Neuronal stem cell (in vitro differentiated cells): ENCODE results near the gene SORL1-AS1.

Source experiments
- DNase-seq: peaks from one replicate; pipeline ENCODE4 v3.0.0-alpha.2; 2013; ENCODE audit warnings: low spot score
- H2AFZ ChIP-seq: one replicate; pipeline ENCODE4 v1.6.1; 2013; ENCODE audit warnings: mild to moderate bottlenecking, low read length, inconsistent platforms
- H2AK5ac ChIP-seq: 2 replicates; pipeline ENCODE4 v1.6.1; 2013; ENCODE audit warnings: low read depth, mild to moderate bottlenecking, inconsistent platforms, low read length, moderate library complexity, mixed read lengths
- H2BK120ac ChIP-seq: 2 replicates; pipeline ENCODE4 v1.6.1; 2013; ENCODE audit warnings: low read depth, mild to moderate bottlenecking, inconsistent platforms, low read length, moderate library complexity, mixed read lengths
- H2BK12ac ChIP-seq: one replicate; pipeline ENCODE4 v1.6.1; 2013; ENCODE audit warnings: low read length, inconsistent platforms
- H2BK15ac ChIP-seq: 2 replicates; pipeline ENCODE4 v1.6.1; 2013; ENCODE audit warnings: mild to moderate bottlenecking, low read length, inconsistent platforms, mixed read lengths
- H2BK5ac ChIP-seq: one replicate; pipeline ENCODE4 v1.6.1; 2013; ENCODE audit warnings: inconsistent platforms, mild to moderate bottlenecking, low read length, moderate library complexity
- H3K14ac ChIP-seq: one replicate; pipeline ENCODE4 v1.6.1; 2013; ENCODE audit warnings: low read length, inconsistent platforms
- H3K18ac ChIP-seq: 2 replicates; pipeline ENCODE4 v1.6.1; 2013; ENCODE audit warnings: low read length, inconsistent platforms
- H3K23ac ChIP-seq: 2 replicates; pipeline ENCODE4 v1.6.1; 2013; ENCODE audit warnings: low read depth, mild to moderate bottlenecking, mixed read lengths, low read length, inconsistent platforms; ENCODE audit not compliant: poor library complexity
- H3K27ac ChIP-seq: replicated peaks from 3 replicates; pipeline ENCODE4 v1.5.1; 2013; ENCODE audit warnings: low read length, inconsistent platforms
- H3K27me3 ChIP-seq, 3 experiments: 2 replicates each; pipeline ENCODE4 v1.6.1; 2013; ENCODE audit warnings: low read length in 3 of 3, mild to moderate bottlenecking in 2 of 3, inconsistent platforms in 1 of 3, low read depth in 1 of 3, mixed read lengths in 1 of 3, moderate library complexity in 1 of 3; ENCODE audit not compliant: control insufficient read depth in 3 of 3, insufficient read depth in 3 of 3
- H3K36me3 ChIP-seq, 2 donors: replicated peaks in 1 of 2; 2 replicates each; pipeline ENCODE4 v1.6.1; 2013; ENCODE audit warnings: low read length in 2 of 2; ENCODE audit not compliant: control insufficient read depth in 2 of 2, insufficient read depth in 2 of 2
- H3K4ac ChIP-seq: 2 replicates; pipeline ENCODE4 v1.6.1; 2013; ENCODE audit warnings: inconsistent platforms, mild to moderate bottlenecking, low read length, moderate library complexity
- H3K4me1 ChIP-seq, 2 donors: 1 replicate in 1 of 2; 2 replicates in 1 of 2; pipeline ENCODE4 v1.6.1; 2013; ENCODE audit warnings: low read length in 2 of 2, low read depth in 1 of 2; ENCODE audit not compliant: control insufficient read depth in 2 of 2, insufficient read depth in 1 of 2
- H3K4me2 ChIP-seq: one replicate; pipeline ENCODE4 v1.6.1; 2013; ENCODE audit warnings: mild to moderate bottlenecking, low read length, inconsistent platforms; ENCODE audit not compliant: insufficient read depth, poor library complexity, severe bottlenecking
- H3K4me3 ChIP-seq, 2 donors: 2 replicates each; pipeline ENCODE4 v1.5.1; 2013; ENCODE audit warnings: low read length in 2 of 2, mild to moderate bottlenecking in 2 of 2, inconsistent platforms in 1 of 2, moderate library complexity in 1 of 2
- H3K79me1 ChIP-seq: one replicate; pipeline ENCODE4 v1.6.1; 2013; ENCODE audit warnings: low read depth, mild to moderate bottlenecking, inconsistent platforms, low read length, moderate library complexity
- H3K9ac ChIP-seq: one replicate; pipeline ENCODE4 v1.6.1; 2013; ENCODE audit warnings: mild to moderate bottlenecking, low read depth, low read length, inconsistent platforms; ENCODE audit not compliant: poor library complexity
- H3K9me3 ChIP-seq, 2 donors: replicated peaks in 1 of 2; 2 replicates each; pipeline versions ENCODE3 to v1.6.1; 2013; ENCODE audit warnings: low read length in 2 of 2, mild to moderate bottlenecking in 2 of 2, inconsistent platforms in 1 of 2, low read depth in 1 of 2, mixed read lengths in 1 of 2, moderate library complexity in 1 of 2; ENCODE audit not compliant: control insufficient read depth in 2 of 2, insufficient read depth in 1 of 2
- H4K8ac ChIP-seq: one replicate; pipeline ENCODE4 v1.6.1; 2013; ENCODE audit warnings: low read depth, mild to moderate bottlenecking, inconsistent platforms, low read length, moderate library complexity
- H4K91ac ChIP-seq: one replicate; pipeline ENCODE4 v1.6.1; 2013; ENCODE audit warnings: low read length, low read depth, mild to moderate bottlenecking, inconsistent platforms; ENCODE audit not compliant: poor library complexity
- WGBS, 2 donors: extraction: QIAGEN DNeasy Blood & Tissue Kit; methylation state at CpG; one replicate each; pipeline ENCODE4 v1.1.7; 2013; ENCODE audit warnings: missing lambda C conversion rate in 2 of 2, mixed read lengths in 1 of 2; ENCODE audit not compliant: insufficient read length in 2 of 2, insufficient replicate concordance in 1 of 2; ENCODE audit errors: extremely low coverage in 2 of 2; 5-methylcytosine and 5-hydroxymethylcytosine counted together

Gene SORL1-AS1

DNA sequence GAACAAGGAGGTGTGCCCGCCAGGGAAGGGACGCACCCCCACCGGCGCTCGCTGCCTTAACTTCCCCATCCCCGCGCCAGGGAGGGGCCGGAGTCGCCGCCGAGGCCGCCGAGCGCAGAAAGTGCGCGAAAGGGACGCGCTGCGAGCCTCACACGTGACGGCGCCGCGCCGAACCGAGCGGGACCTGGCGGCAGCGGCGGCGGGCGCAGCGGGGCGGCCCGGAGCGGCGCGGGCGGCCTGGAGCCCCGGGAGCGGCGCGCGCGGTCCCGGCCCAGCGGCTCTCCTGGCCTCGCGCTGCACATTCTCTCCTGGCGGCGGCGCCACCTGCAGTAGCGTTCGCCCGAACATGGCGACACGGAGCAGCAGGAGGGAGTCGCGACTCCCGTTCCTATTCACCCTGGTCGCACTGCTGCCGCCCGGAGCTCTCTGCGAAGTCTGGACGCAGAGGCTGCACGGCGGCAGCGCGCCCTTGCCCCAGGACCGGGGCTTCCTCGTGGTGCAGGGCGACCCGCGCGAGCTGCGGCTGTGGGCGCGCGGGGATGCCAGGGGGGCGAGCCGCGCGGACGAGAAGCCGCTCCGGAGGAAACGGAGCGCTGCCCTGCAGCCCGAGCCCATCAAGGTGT lies 670 bp downstream of the SORL1-AS1 start, which contains the start of gene SORL1:
Gene SORL1, plus strand, starts transcription at position 329 of the 623 bp plus-strand sequence. Its CDS starts 18 bp downstream, at position 347.
- Histone ChIP-seq H2BK5ac (peak within 1 kb of the TSS; percentile 87), H3K14ac (peak within 1 kb of the TSS; percentile 85), H4K8ac (peak within 1 kb of the TSS; percentile 88), H3K4ac (peak within 1 kb of the TSS; percentile 20), H2BK120ac (peak within 1 kb of the TSS; percentile 40), H3K23ac (peak within 1 kb of the TSS; percentile 67), H3K4me3 (peak within 1 kb of the TSS; percentile 92 to 96), H3K4me1 (peaks cover 9 to 14% of the 10 kb centered on the region in 2 donors), H3K36me3 (no peaks in the 10 kb centered on the region), H3K18ac (peak within 1 kb of the TSS; percentile 98), H2BK15ac (peak within 1 kb of the TSS; percentile 58), H3K79me1 (no peaks in the 10 kb centered on the region), H3K27ac (no peak within 1 kb of the TSS), H2AFZ (peak within 1 kb of the TSS; percentile 99), H2BK12ac (no peak within 1 kb of the TSS), H3K9me3 (peaks cover 0 to 2% of the 10 kb centered on the region in 2 donors), H4K91ac (no peak within 1 kb of the TSS), H3K27me3 (no peaks in the 10 kb centered on the region), H2AK5ac (no peak within 1 kb of the TSS), H3K9ac (peak within 1 kb of the TSS; percentile 90), H3K4me2 (peak within 1 kb of the TSS; percentile 87)
- DNase-seq, result peak; percentile 78
- no CpG with 5 or more reads among the region's 89 CpGs for WGBS, 2 donors

DNA sequence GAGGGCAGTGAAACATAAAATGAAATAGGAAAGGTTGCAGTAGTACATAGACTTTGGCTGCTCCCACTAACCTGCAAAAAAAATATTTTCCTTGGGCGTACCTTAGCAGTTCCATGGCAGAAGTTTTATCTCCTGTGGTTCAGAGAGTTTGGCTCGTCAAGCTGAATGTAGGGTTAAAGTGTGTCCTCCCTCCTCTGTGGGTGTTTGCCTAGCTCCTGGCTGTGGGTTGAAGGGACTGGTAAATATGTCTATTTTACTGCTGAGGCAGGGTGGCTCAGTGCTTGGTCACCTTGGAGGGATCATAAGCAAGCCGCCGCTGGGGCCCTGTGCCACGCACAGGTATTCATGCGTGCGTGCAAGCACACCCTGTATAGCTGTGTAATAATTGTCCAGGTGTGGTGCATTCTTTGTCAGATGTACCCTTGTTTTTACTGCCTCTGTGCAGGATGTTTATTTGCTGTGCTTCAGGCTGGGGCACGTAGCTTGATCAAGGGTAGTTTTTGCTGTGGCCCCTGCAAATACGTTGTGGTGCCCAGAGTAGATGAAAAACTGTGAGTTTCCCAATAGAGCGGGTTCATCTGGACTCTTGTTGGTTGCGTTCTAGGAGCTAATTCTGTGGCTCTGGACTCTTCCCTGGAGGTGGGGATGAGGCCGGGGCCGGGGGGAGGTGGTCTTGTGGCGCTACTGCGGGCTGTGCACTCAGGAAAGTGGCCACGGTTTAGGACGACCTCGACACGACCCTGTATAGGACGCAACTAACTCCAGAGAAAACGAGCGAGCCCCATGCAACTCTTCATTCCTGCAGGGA lies 1.4 kb downstream of the SORL1-AS1 start:
- Histone ChIP-seq H3K18ac (peak overlapping the region; percentile 98), H3K79me1 (no peaks in the 10 kb centered on the region), H2BK120ac (peak overlapping the region; percentile 6), H2AFZ (peak overlapping the region; percentile 99), H3K9me3 (peaks cover 0 to 2% of the 10 kb centered on the region in 2 donors), H3K36me3 (no peaks in the 10 kb centered on the region), H3K14ac (peak overlapping the region; percentile 85), H3K4me1 (peaks cover 9 to 18% of the 10 kb centered on the region in 2 donors), H2BK12ac (no peak overlapping the region), H2BK15ac (no peak overlapping the region), H3K4ac (no peak overlapping the region), H3K27ac (no peak overlapping the region), H2BK5ac (peak overlapping the region; percentile 87), H3K4me3 (peak overlapping the region; percentile 92 to 96), H3K23ac (peak overlapping the region; percentile 67), H3K4me2 (peak overlapping the region; percentile 87), H3K27me3 (no peaks in the 10 kb centered on the region), H4K8ac (peak overlapping the region; percentile 88), H2AK5ac (no peak overlapping the region), H3K9ac (peak overlapping the region; percentile 88), H4K91ac (no peak overlapping the region)
- no peak for DNase-seq
- WGBS, 2 donors, result no CpG with 5 or more reads among the region's 22 CpGs

DNA sequence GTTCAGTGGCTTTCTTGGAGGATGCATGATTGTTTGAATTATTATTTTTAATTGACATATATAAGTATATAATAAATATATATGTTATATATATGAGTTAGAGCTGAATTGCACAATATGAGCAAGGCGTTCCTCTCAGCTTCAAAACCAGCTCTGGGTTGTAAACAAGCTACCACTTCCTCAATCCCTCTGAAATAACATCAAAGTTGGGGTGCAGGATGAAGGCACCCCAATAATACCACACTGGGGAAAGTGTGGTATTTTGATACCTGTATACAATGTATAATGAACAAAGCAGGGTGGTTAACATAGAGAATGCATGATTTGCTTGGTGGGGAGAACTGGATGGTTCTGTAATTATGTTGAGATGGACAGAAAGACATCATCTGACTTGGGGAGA lies 2.4 kb downstream of the SORL1-AS1 start:
- Histone ChIP-seq H3K27me3 (no peaks in the 10 kb centered on the region), H2BK15ac (no peak overlapping the region), H3K9me3 (peaks cover 0 to 2% of the 10 kb centered on the region in 2 donors), H3K4ac (no peak overlapping the region), H3K4me1 (peaks cover 9 to 20% of the 10 kb centered on the region in 2 donors), H3K27ac (no peak overlapping the region), H4K8ac (no peak overlapping the region), H3K23ac (no peak overlapping the region), H3K14ac (no peak overlapping the region), H3K79me1 (no peaks in the 10 kb centered on the region), H3K36me3 (no peaks in the 10 kb centered on the region), H2BK12ac (no peak overlapping the region), H2BK5ac (no peak overlapping the region), H4K91ac (no peak overlapping the region), H2AFZ (no peak overlapping the region), H3K9ac (no peak overlapping the region), H3K4me3 (no peak overlapping the region), H3K18ac (no peak overlapping the region), H3K4me2 (no peak overlapping the region), H2AK5ac (no peak overlapping the region), H2BK120ac (no peak overlapping the region)
- no peak for DNase-seq
- no CpG with 5 or more reads among the region's 1 CpG for WGBS, 2 donors

DNA sequence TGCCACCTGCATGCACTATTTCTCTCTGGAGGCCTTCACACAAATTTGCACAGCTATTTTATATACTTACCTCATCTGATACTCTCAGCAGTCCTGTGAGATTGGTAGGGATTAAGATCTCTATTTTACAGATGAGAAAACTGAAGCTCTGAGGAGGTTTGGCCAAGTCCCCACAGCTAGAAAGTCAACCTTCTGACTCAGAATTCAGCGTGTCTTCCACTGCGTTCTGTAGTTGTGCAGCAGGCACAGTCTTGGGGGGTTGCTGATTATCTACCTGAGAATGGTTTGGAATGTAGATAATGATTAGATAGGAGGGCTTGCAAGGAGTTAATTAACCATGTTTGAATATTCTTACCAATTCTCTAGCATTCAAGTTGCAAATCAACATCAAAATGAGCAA lies 3.1 kb downstream of the SORL1-AS1 start:
- no peak overlapping the region for H3K4ac ChIP-seq
- H3K4me3 ChIP-seq, result no peak overlapping the region
- H3K14ac ChIP-seq, result no peak overlapping the region
- no peak overlapping the region for H2AK5ac ChIP-seq
- no peak overlapping the region for H3K9ac ChIP-seq
- no peak overlapping the region for H3K4me2 ChIP-seq
- H4K8ac ChIP-seq, result no peak overlapping the region
- H3K36me3 ChIP-seq, result no peaks in the 10 kb centered on the region
- WGBS, 2 donors, result no CpG with 5 or more reads among the region's 2 CpGs
- H3K18ac ChIP-seq, result no peak overlapping the region
- peaks cover 0 to 2% of the 10 kb centered on the region in 2 donors for H3K9me3 ChIP-seq
- no peak overlapping the region for H2BK15ac ChIP-seq
- peaks cover 6 to 20% of the 10 kb centered on the region in 2 donors for H3K4me1 ChIP-seq
- no peak overlapping the region for H2BK120ac ChIP-seq
- no peak overlapping the region for H2AFZ ChIP-seq
- H3K23ac ChIP-seq, result no peak overlapping the region
- no peaks in the 10 kb centered on the region for H3K79me1 ChIP-seq
- no peak overlapping the region for H2BK12ac ChIP-seq
- no peak overlapping the region for H3K27ac ChIP-seq
- no peak overlapping the region for H2BK5ac ChIP-seq
- H3K27me3 ChIP-seq, result no peaks in the 10 kb centered on the region
- no peak overlapping the region for H4K91ac ChIP-seq
- DNase-seq, result no peak
